SIG-M5 treated with dmso at 0.1 percent for 504 hours (cell line): Measurements from ENCODE around the gene SIRT1.
"Not testable (repeated sequence)": the region's sequence is repeated elsewhere in the genome, so short reads cannot be mapped to it uniquely, and the experiment has no call there.

Experiments
- DNase-seq: peaks from one replicate; lab custom pipeline; 2025; ENCODE audit not compliant: unreplicated experiment; lab: John Stamatoyannopoulos, UW

The SIRT1 gene

GRCh38 chr10:67875340-67876238, 8.9 kb upstream of the SIRT1 start:
- DNase-seq: no peak

- not testable (repeated sequence) for DNase-seq
Observed at GRCh38 chr10:67877421-67877820, 7.0 kb upstream of the SIRT1 start.

GRCh38 chr10:67878133-67878532, 6.3 kb upstream of the SIRT1 start:
- no peak for DNase-seq

GRCh38 chr10:67883710-67884312, 645 bp upstream of the SIRT1 start:
- DNase-seq: no peak

- peak; percentile 72 for DNase-seq
Observed at GRCh38 chr10:67884842-67885670, 600 bp downstream of the SIRT1 start.

GRCh38 chr10:67893637-67894036, 9.2 kb downstream of the SIRT1 start:
- DNase-seq: no peak

GRCh38 chr10:67903581-67903980, 19.1 kb downstream of the SIRT1 start:
- no peak for DNase-seq

GRCh38 chr10:67912331-67912946, 28.0 kb downstream of the SIRT1 start:
- DNase-seq: no peak

- no peak for DNase-seq
Observed at GRCh38 chr10:67914777-67915340, 30.4 kb downstream of the SIRT1 start.

GRCh38 chr10:67917169-67917568, 32.7 kb downstream of the SIRT1 start:
- no peak for DNase-seq

- DNase-seq: no peak
Observed at GRCh38 chr10:67917679-67918078, 33.2 kb downstream of the SIRT1 start.

GRCh38 chr10:67921065-67921464, 36.6 kb downstream of the SIRT1 start:
- DNase-seq: no peak

GRCh38 chr10:67923551-67923950, 39.1 kb downstream of the SIRT1 start:
- no peak for DNase-seq

- no peak for DNase-seq
Observed at GRCh38 chr10:67924136-67924535, 39.7 kb downstream of the SIRT1 start.

- DNase-seq: no peak
Observed at GRCh38 chr10:67925449-67926005, 41.1 kb downstream of the SIRT1 start.

GRCh38 chr10:67926951-67927350, 42.5 kb downstream of the SIRT1 start:
- no peak for DNase-seq

GRCh38 chr10:67933199-67933598, 48.7 kb downstream of the SIRT1 start:
- DNase-seq: no peak

- DNase-seq: no peak
Observed at GRCh38 chr10:67934336-67934735, 49.9 kb downstream of the SIRT1 start.

GRCh38 chr10:67935223-67935622, 50.8 kb downstream of the SIRT1 start:
- no peak for DNase-seq

- no peak for DNase-seq
Observed at GRCh38 chr10:67936416-67936815, 52.0 kb downstream of the SIRT1 start.

GRCh38 chr10:67943917-67944316, 59.5 kb downstream of the SIRT1 start:
- no peak for DNase-seq
